GM12878 (cell line): ENCODE measurements around the gene GALNT9. TPM values are rescaled to one million over a fixed set of nuclear protein-coding genes. Genes with fewer than 3 reads are reported as not detected.

Experiments
- ATAC-seq: fragments of 200-7000 bp; cut with Tn5 transposase; 3 replicates; pipeline ENCODE4 v1.9.1; 2020; ENCODE audit warnings: mild to moderate bottlenecking, moderate library complexity
- BruUV-seq: library from RNA; stranded (reverse); fragments of 400-500 nt; replicated peaks from 2 replicates; lab custom pipeline; 2021; lab: Mats Ljungman, UMichigan
- CTCF ChIA-PET: fragments of 300-600 bp; sonication (Branson Sonifier 250); formaldehyde crosslinking; extraction: SDS; loops from one replicate; lab custom pipeline; 2021; ENCODE audit warnings: inconsistent platforms; lab: Yijun Ruan, JAX
- POLR2A ChIA-PET: fragments of 350-600 bp; formaldehyde crosslinking; extraction: SDS; loops from one replicate; lab custom pipeline; 2021; ENCODE audit warnings: inconsistent platforms; lab: Charles Lee
- RAD21 ChIA-PET: fragments of 300-600 bp; sonication (Branson Sonifier 250); formaldehyde crosslinking; loops from one replicate; lab custom pipeline; 2023; ENCODE audit warnings: antibody characterized with exemption; ENCODE audit not compliant: unreplicated experiment; lab: Charles Lee
- SMC1A ChIA-PET: fragments of 300-600 bp; sonication (Branson Sonifier 250); formaldehyde crosslinking; loops from one replicate; lab custom pipeline; 2023; ENCODE audit not compliant: unreplicated experiment, uncharacterized antibody; lab: Charles Lee
- DNase-seq: peaks from one replicate; pipeline ENCODE4 v3.0.0-alpha.2; 2011; ENCODE audit warnings: low read depth, low spot score
- FAIRE-seq: peaks from 3 replicates; lab custom pipeline; 2011; peaks lifted over from hg19 to GRCh38; lab: Jason Lieb, UNC
- H2AFZ ChIP-seq: 2 replicates; pipeline ENCODE4 v1.6.0; 2011; ENCODE audit warnings: low read depth, low read length, control low read depth; ENCODE audit not compliant: control insufficient read depth
- H3K27ac ChIP-seq: 2 replicates; pipeline ENCODE4 v1.5.1; 2011; ENCODE audit warnings: control low read depth; ENCODE audit not compliant: control insufficient read depth, insufficient read depth
- H3K27me3 ChIP-seq, 2 experiments: replicated peaks in 1 of 2; 2 replicates each; pipeline versions ENCODE4 v1.6.0 to v1.6.1; 2011; ENCODE audit warnings: low read length in 1 of 2; ENCODE audit not compliant: control insufficient read depth in 2 of 2, insufficient read depth in 2 of 2
- H3K36me3 ChIP-seq, 2 experiments: 2 replicates each; pipeline ENCODE4 v1.5.1; 2011; ENCODE audit warnings: low read length in 1 of 2; ENCODE audit not compliant: control insufficient read depth in 2 of 2, insufficient read depth in 2 of 2
- H3K4me1 ChIP-seq: 2 replicates; pipeline ENCODE4 v1.6.1; 2011; ENCODE audit warnings: mild to moderate bottlenecking, low read length, moderate library complexity, mixed read lengths; ENCODE audit not compliant: control insufficient read depth, insufficient read depth
- H3K4me2 ChIP-seq: 2 replicates; pipeline ENCODE4 v1.6.0; 2011; ENCODE audit warnings: control low read depth; ENCODE audit not compliant: control insufficient read depth, insufficient read depth
- H3K4me3 ChIP-seq: fragments of 200-600 bp; sonication (generic); 2 replicates; pipeline ENCODE4 v1.5.1; 2016
- H3K79me2 ChIP-seq: 2 replicates; pipeline ENCODE4 v1.6.0; 2011; ENCODE audit warnings: low read length; ENCODE audit not compliant: control insufficient read depth, insufficient read depth
- H3K9ac ChIP-seq: 2 replicates; pipeline ENCODE4 v1.8.0; 2011; ENCODE audit warnings: low read length, control low read depth, mixed read lengths; ENCODE audit not compliant: control insufficient read depth, insufficient read depth
- H3K9me3 ChIP-seq: replicated peaks from 3 replicates; pipeline ENCODE4 v1.5.1; 2011; ENCODE audit warnings: mild to moderate bottlenecking, low read length; ENCODE audit not compliant: control insufficient read depth, insufficient read depth
- H4K20me1 ChIP-seq: 2 replicates; pipeline ENCODE4 v1.6.0; 2011; ENCODE audit not compliant: control insufficient read depth, insufficient read depth
- BHLHE40 ChIP-seq, 2 experiments: fragments of 450-650 bp in 1 of 2; IDR thresholded peaks; 2 replicates each; pipeline ENCODE4 v1.6.1; 2011 to 2017; ENCODE audit warnings: low read depth in 2 of 2, borderline replicate concordance in 1 of 2, improper control_type of control experiment in 1 of 2, low read length in 1 of 2, mild to moderate bottlenecking in 1 of 2
- CBX3 ChIP-seq: fragments of 200-600 bp; sonication (generic); IDR thresholded peaks from 2 replicates; pipeline ENCODE4 v1.6.1; 2016; ENCODE audit warnings: low read depth, borderline replicate concordance
- CBX5 ChIP-seq: sonication (generic); IDR thresholded peaks from 2 replicates; pipeline ENCODE4 v1.6.1; 2016; ENCODE audit warnings: low read depth, moderate library complexity, mild to moderate bottlenecking, inconsistent platforms
- FOXK2 ChIP-seq: fragments of 450-650 bp; IDR thresholded peaks from 2 replicates; pipeline ENCODE4 v1.6.1; 2017; ENCODE audit warnings: mild to moderate bottlenecking, moderate library complexity
- IKZF1 ChIP-seq: fragments of 450-650 bp; conservative IDR thresholded peaks from 2 replicates; pipeline ENCODE4 v1.6.1; 2017; ENCODE audit warnings: antibody characterized with exemption, mild to moderate bottlenecking
- IRF4 ChIP-seq: IDR thresholded peaks from 2 replicates; pipeline ENCODE4 v1.6.1; 2011; ENCODE audit warnings: low read depth, low read length
- MEF2B ChIP-seq: fragments of 450-650 bp; IDR thresholded peaks from 2 replicates; pipeline ENCODE4 v1.6.1; 2018; ENCODE audit warnings: mild to moderate bottlenecking, moderate library complexity; ENCODE audit not compliant: partially characterized antibody, poor library complexity, severe bottlenecking
- SUPT20H ChIP-seq: IDR thresholded peaks from 2 replicates; pipeline ENCODE4 v1.6.1; 2011; ENCODE audit warnings: low read depth, mild to moderate bottlenecking, low read length, moderate library complexity, borderline replicate concordance; ENCODE audit not compliant: control insufficient read depth
- WGBS: methylation state at CpG from one replicate; pipeline ENCODE4 v1.1.6; 2016; ENCODE audit warnings: low lambda C conversion rate; ENCODE audit not compliant: insufficient replicate concordance, insufficient coverage; ENCODE audit errors: missing lambda C conversion rate; 5-methylcytosine and 5-hydroxymethylcytosine counted together
- in situ Hi-C: fragments of 300-500 bp; cut with MboI; formaldehyde crosslinking; loops from 9 replicates; pipeline ENCODE4 v1.14.3; 2018; ENCODE audit warnings: mixed read lengths
- intact Hi-C: fragments of 100-400 bp; cut with micrococcal nuclease; formaldehyde crosslinking; loops from one replicate; pipeline ENCODE4 v1.14.2; 2022; ENCODE audit not compliant: unreplicated experiment
- polyA plus RNA-seq, 11 experiments: library from polyadenylated mRNA; depleted of rRNA in 4 of 11; unstranded in 6 of 11; stranded (reverse) in 5 of 11; fragments of >200 nt; fragmentation: Nextera tagmentation in 4 of 11; fragmentation: Illumina TruSeq in 1 of 11; extraction: Ambion mirVana in 4 of 11; extraction: Trizol in 1 of 11; gene quantifications; 1 replicate in 1 of 11; 2 replicates in 10 of 11; pipeline versions ENCODE4 v1.2.1 to v1.2.3, GENCODE V29; 2011 to 2016; ENCODE audit warnings: inconsistent platforms in 2 of 11, missing spikeins in 2 of 11, low read depth in 1 of 11
- total RNA-seq, 4 experiments: library from RNA; depleted of rRNA in 3 of 4; stranded (reverse); fragments of >200 nt in 3 of 4; fragmentation: Illumina TruSeq in 1 of 4; extraction: Trizol in 1 of 4; gene quantifications; 2 replicates each; pipeline versions ENCODE4 v1.2.1 to v1.2.3, GENCODE V29; 2013 to 2021
- TF ChIP-seq, protein P1 (sequence below): IDR thresholded peaks from 2 replicates; pipeline ENCODE4 v1.6.1; 2011; ENCODE audit warnings: low read depth, mild to moderate bottlenecking, low read length, moderate library complexity, borderline replicate concordance; ENCODE audit errors: extremely low read depth
- TF ChIP-seq, protein P2 (sequence below): fragments of 450-650 bp; IDR thresholded peaks from 2 replicates; pipeline ENCODE4 v1.6.1; 2017; ENCODE audit warnings: borderline replicate concordance
- TF ChIP-seq, protein P3 (sequence below): IDR thresholded peaks from 2 replicates; pipeline ENCODE4 v1.6.1; 2012; ENCODE audit warnings: mild to moderate bottlenecking, low read depth, low read length
- TF ChIP-seq, protein P4 (sequence below): IDR thresholded peaks from 2 replicates; pipeline ENCODE4 v1.6.1; 2012; ENCODE audit warnings: low read depth, low read length, improper control_type of control experiment

Gene GALNT9
- total and polyA plus RNA-seq, 10 of the 15 experiments (the other 5 are each of a cell fraction or from before 2014, with no cell fraction given), result 0.04 TPM; not detected in 9

DNA sequence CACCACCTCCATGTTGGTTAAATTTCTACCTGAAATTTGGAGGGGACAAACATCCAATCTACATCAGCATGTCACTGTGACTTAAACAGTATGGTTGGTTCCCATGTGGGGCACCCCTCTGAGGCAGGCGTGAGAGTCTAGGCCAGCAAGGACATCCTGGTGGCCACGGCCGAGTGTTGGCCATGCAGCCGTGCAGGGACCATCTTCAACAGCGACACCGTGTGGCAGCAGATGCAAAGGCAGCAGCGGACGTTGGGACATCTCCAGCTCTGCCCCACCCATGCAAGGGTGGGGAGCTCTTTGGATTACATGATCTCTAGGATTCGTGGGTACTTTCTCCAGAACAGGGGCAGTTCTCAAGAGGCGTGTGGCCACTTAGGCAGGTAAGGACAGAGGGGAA, 135.3 kb downstream of the GALNT9 start (continued):
- no peak for TF ChIP-seq MEF2B
- TF ChIP-seq IRF4, result no peak
- peak; percentile 28; the same call in 1 of the 2 replicates for TF ChIP-seq CBX5
- TF ChIP-seq, all 136 proteins: peak for 2

DNA sequence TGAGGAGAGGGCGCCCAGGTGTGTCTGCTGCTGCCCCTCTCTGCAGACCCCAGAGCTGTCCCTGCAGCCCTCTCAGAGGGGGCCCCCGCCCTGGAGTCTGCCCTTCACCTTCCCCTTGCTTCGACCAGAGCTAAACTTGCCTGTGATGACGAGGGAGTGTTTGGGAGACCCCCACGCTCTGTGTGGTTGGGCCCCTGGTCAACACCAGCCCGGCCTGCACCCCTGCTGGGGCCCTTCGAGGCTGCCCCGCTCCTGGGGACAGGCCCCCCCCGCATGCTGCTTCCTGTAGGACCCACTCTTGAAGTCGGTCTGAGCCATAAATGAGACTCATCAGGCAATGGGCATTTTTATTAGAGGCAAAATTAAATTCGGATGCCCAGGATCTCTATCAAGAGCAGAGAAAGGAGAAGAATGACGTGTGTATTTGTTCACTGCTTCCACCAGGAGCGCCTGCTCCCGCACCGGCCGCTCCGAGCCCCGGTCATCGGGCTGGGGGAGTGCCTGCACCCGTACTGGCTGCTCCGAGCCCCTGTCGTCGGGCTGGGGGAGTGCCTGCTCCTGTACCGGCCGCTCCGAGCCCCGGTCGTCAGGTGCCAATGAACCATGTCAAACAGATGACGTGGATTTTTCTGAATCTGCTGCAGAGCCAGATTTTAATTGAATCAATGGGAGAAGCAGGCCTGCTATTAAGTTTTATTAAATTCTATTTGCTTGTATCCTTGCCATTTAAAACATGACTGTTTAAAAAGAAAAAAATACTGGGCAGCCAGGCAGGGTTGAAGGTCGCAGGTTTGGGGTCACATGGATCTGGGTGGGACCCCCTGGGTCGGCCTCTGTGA, 137.5 kb downstream of the GALNT9 start:
- WGBS, result 38% methylated on average over 30 of the region's 31 CpGs
- FAIRE-seq, result no peak
- ChIA-PET POLR2A (no interaction called here), SMC1A (no interaction called here), CTCF (interaction anchor here (0.6 kb wide), 1 partner anchor 30 kb away, joined by 4 read pairs; no protein-coding TSS in a partner anchor), RAD21 (no interaction called here)
- ATAC-seq, result no peak
- Histone ChIP-seq H3K4me1 (no peaks in the 10 kb centered on the region), H3K27ac (no peak overlapping the region), H3K79me2 (no peaks in the 10 kb centered on the region), H3K4me3 (no peak overlapping the region), H4K20me1 (no peaks in the 10 kb centered on the region), H3K9me3 (peaks cover 2% of the 10 kb centered on the region; the same call in 2 of the 3 replicates), H3K36me3 (no peaks in the 10 kb centered on the region), H3K27me3 (no peaks in the 10 kb centered on the region), H3K4me2 (no peak overlapping the region), H3K9ac (no peak overlapping the region), H2AFZ (no peak overlapping the region)
- DNase-seq, result no peak
- intact Hi-C loops, result no loop called here
- TF ChIP-seq, protein P1, sequence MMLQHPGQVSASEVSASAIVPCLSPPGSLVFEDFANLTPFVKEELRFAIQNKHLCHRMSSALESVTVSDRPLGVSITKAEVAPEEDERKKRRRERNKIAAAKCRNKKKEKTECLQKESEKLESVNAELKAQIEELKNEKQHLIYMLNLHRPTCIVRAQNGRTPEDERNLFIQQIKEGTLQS, result no peak
- TF ChIP-seq SUPT20H (no peak), FOXK2 (no peak), BHLHE40 (IDR thresholded peaks at IDR 0.05; ENCODE audit: borderline replicate concordance in 1 of 2, low read depth in 2 of 2, low read length in 1 of 2) (no peak), CBX3 (no peak), IKZF1 (no peak)
- TF ChIP-seq, protein P2, sequence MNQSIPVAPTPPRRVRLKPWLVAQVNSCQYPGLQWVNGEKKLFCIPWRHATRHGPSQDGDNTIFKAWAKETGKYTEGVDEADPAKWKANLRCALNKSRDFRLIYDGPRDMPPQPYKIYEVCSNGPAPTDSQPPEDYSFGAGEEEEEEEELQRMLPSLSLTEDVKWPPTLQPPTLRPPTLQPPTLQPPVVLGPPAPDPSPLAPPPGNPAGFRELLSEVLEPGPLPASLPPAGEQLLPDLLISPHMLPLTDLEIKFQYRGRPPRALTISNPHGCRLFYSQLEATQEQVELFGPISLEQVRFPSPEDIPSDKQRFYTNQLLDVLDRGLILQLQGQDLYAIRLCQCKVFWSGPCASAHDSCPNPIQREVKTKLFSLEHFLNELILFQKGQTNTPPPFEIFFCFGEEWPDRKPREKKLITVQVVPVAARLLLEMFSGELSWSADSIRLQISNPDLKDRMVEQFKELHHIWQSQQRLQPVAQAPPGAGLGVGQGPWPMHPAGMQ, result no peak
- TF ChIP-seq, protein P3, sequence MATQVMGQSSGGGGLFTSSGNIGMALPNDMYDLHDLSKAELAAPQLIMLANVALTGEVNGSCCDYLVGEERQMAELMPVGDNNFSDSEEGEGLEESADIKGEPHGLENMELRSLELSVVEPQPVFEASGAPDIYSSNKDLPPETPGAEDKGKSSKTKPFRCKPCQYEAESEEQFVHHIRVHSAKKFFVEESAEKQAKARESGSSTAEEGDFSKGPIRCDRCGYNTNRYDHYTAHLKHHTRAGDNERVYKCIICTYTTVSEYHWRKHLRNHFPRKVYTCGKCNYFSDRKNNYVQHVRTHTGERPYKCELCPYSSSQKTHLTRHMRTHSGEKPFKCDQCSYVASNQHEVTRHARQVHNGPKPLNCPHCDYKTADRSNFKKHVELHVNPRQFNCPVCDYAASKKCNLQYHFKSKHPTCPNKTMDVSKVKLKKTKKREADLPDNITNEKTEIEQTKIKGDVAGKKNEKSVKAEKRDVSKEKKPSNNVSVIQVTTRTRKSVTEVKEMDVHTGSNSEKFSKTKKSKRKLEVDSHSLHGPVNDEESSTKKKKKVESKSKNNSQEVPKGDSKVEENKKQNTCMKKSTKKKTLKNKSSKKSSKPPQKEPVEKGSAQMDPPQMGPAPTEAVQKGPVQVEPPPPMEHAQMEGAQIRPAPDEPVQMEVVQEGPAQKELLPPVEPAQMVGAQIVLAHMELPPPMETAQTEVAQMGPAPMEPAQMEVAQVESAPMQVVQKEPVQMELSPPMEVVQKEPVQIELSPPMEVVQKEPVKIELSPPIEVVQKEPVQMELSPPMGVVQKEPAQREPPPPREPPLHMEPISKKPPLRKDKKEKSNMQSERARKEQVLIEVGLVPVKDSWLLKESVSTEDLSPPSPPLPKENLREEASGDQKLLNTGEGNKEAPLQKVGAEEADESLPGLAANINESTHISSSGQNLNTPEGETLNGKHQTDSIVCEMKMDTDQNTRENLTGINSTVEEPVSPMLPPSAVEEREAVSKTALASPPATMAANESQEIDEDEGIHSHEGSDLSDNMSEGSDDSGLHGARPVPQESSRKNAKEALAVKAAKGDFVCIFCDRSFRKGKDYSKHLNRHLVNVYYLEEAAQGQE, result no peak
- TF ChIP-seq, protein P4, sequence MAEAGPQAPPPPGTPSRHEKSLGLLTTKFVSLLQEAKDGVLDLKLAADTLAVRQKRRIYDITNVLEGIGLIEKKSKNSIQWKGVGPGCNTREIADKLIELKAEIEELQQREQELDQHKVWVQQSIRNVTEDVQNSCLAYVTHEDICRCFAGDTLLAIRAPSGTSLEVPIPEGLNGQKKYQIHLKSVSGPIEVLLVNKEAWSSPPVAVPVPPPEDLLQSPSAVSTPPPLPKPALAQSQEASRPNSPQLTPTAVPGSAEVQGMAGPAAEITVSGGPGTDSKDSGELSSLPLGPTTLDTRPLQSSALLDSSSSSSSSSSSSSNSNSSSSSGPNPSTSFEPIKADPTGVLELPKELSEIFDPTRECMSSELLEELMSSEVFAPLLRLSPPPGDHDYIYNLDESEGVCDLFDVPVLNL, result no peak
- no TSS peak for BruUV-seq
- in situ Hi-C loops, result no loop called here
